Measurements from ENCODE around the gene KIF5C. TPM values are rescaled to one million over a fixed set of nuclear protein-coding genes. Genes with fewer than 3 reads are reported as not detected.

The KIF5C gene
- polyA plus RNA-seq, 1 donor = 16.0 TPM

DNA sequence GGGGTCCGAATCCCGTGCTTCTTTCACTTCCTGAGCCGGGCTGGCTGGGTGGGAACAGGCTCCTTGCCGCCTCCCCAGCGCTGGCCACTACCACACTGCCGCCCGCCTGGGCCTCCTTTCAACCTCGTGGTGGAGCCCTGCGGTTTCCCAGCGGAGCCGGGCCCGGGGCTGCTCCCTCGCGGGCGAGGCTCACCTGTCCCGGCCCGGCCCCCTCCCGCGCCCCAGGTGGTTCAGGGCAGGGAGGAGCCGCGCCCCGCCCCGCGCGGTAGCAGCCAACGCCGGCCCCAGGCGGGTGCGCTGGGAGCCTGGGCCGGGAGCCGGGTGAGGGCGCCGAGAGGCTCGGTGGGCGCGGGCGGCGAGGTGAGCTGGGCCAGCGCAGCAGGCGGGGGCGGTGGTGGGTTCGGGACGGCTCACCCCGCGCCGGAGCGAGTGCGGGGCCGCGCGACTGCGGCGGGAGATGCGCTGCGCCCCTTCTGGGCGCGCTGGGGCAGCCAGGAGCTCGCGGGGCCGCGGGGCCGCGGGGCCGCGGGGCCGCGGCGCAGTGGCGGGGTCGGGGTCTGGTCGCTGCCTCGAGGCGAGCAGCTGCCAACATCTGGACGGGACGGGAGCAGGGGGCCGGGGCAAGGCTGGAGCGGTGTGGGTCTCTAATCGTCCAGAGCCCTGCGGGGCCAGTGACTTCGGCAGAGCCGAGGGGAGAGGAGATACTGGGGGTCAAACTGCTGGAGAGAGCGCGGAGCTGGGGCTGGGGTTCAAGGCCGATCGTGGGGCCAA is 163.6 kb downstream of the KIF5C start, which contains the start of gene LYPD6B:
Gene LYPD6B (plus strand): TSS at position 258 of the 771 bp plus-strand sequence. CDS start 92,250 bp downstream, outside the sequence.
- WGBS (ENCODE audit: insufficient coverage, low lambda C conversion rate) = no CpG with 5 or more reads among the region's 85 CpGs
- Histone ChIP-seq H3K27ac (ENCODE audit: low read length) (no peak within 1 kb of the TSS), H3K27me3 (ENCODE audit: control insufficient read depth, insufficient read depth, low read length) (peaks cover 19% of the 10 kb centered on the region), H3K4me3 (ENCODE audit: low read length) (peak within 1 kb of the TSS; percentile 42), H3K36me3 (ENCODE audit: control insufficient read depth, insufficient read depth, low read length) (no peaks in the 10 kb centered on the region), H3K9me3 (ENCODE audit: control insufficient read depth, low read depth, low read length) (no peaks in the 10 kb centered on the region), H3K4me1 (ENCODE audit: control insufficient read depth, insufficient read depth, low read length) (peaks cover 6% of the 10 kb centered on the region)
- peak; percentile 35 to 71 for DNase-seq

DNA sequence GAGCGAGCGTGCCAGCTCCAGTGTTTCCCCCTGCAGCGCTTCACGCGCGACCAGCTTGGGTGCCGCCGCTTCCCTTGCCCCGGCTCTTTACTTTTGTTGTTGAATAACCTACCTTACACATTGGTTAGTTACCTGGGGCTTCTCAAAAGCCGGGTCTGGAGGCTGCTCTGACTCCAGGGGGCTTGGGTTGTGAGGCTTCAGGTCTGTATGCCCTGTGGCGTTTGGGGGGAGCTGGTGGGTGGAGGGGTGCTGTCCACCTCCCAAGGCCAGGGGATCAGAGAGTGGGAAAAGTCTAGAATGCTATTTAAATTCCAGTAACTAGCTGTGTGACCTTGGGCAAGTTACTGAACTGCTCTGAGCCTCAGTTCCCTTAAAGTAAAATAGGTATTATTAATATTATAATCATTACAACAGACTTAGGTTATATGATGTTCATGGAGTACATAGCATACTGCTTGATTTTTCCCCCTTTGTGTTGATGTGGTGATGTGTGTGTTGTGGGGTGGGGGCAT is 164.2 kb downstream of the KIF5C start:
- H3K27ac ChIP-seq (ENCODE audit: low read length) = no peak overlapping the region
- no peaks in the 10 kb centered on the region for H3K36me3 ChIP-seq (ENCODE audit: control insufficient read depth, insufficient read depth, low read length)
- peaks cover 19% of the 10 kb centered on the region for H3K27me3 ChIP-seq (ENCODE audit: control insufficient read depth, insufficient read depth, low read length)
- H3K4me1 ChIP-seq (ENCODE audit: control insufficient read depth, insufficient read depth, low read length) = peaks cover 6% of the 10 kb centered on the region
- peak overlapping the region; percentile 37 for H3K4me3 ChIP-seq (ENCODE audit: low read length)
- no peaks in the 10 kb centered on the region for H3K9me3 ChIP-seq (ENCODE audit: control insufficient read depth, low read depth, low read length)
- WGBS (ENCODE audit: insufficient coverage, low lambda C conversion rate) = no CpG with 5 or more reads among the region's 11 CpGs
- DNase-seq = no peak

DNA sequence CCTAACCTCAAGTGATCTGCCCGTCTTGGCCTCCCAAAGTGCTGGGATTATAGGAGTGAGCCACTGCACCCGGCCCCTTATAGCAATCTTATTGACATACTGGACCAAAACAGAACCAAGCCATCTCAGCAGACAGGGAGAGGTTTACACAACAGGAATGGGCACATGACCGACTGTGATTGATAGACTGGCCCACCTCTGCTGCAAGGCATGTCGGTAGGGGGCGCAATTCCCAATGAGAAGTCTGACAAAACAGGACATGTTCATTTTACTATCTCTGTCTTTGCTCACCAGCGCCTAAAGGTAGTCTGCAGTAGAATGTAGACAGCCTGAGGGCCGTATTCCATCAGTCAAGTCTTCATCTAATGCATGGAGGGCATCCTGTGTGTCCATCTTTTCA is 165.4 kb downstream of the KIF5C start:
- no peaks in the 10 kb centered on the region for H3K36me3 ChIP-seq (ENCODE audit: control insufficient read depth, insufficient read depth, low read length)
- no peaks in the 10 kb centered on the region for H3K9me3 ChIP-seq (ENCODE audit: control insufficient read depth, low read depth, low read length)
- no peak for DNase-seq
- H3K27ac ChIP-seq (ENCODE audit: low read length) = no peak overlapping the region
- WGBS (ENCODE audit: insufficient coverage, low lambda C conversion rate) = 90% methylated on average over 2 of the region's 7 CpGs
- H3K4me3 ChIP-seq (ENCODE audit: low read length) = no peak overlapping the region
- peaks cover 6% of the 10 kb centered on the region for H3K4me1 ChIP-seq (ENCODE audit: control insufficient read depth, insufficient read depth, low read length)
- H3K27me3 ChIP-seq (ENCODE audit: control insufficient read depth, insufficient read depth, low read length) = peaks cover 19% of the 10 kb centered on the region

DNA sequence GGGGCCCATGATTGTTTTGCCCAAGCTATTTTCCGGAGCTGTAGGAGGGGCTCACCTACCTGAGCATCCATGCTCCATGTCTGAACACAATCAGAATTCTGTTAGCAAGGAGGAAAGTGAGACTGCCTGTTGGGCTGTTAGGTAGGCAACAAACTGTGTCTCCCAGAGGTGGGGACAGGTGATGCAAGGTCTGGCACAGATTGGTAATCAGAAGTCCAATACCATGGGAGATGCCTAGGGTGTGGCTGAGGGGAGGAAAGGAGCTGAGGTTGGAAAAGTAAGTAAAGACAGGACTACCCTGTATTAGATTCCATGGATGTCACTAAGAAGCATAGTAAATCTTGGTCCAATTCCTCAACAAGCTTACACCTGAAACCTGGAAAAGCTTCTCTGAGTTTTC is 166.5 kb downstream of the KIF5C start:
- Histone ChIP-seq H3K27ac (ENCODE audit: low read length) (no peak overlapping the region), H3K9me3 (ENCODE audit: control insufficient read depth, low read depth, low read length) (no peaks in the 10 kb centered on the region), H3K27me3 (ENCODE audit: control insufficient read depth, insufficient read depth, low read length) (peaks cover 19% of the 10 kb centered on the region), H3K4me3 (ENCODE audit: low read length) (no peak overlapping the region), H3K36me3 (ENCODE audit: control insufficient read depth, insufficient read depth, low read length) (no peaks in the 10 kb centered on the region), H3K4me1 (ENCODE audit: control insufficient read depth, insufficient read depth, low read length) (peaks cover 6% of the 10 kb centered on the region)
- WGBS (ENCODE audit: insufficient coverage, low lambda C conversion rate) = 100% methylated on average over 1 of the region's 1 CpG
- no peak for DNase-seq

DNA sequence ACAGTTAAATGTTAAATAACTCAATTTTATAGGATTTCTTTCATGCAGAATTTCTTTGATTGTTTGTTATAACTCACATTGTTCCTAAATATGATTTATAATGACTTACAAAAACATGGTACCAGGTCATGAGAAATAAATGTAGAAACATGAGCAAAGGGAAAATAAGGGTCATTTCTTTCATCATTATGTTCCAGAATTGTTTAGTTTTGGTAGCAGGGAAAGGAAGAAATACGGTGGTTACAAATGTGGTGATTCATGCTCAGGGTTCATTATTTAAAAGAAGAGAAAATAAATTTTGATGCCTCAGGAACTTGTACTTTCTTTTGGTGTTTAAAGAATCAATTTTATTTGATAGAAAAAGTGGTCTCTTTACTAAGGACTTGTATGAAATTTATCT is 167.9 kb downstream of the KIF5C start:
- no peak overlapping the region for H3K27ac ChIP-seq (ENCODE audit: low read length)
- no peak for DNase-seq
- no peak overlapping the region for H3K4me3 ChIP-seq (ENCODE audit: low read length)
- no peaks in the 10 kb centered on the region for H3K36me3 ChIP-seq (ENCODE audit: control insufficient read depth, insufficient read depth, low read length)
- 100% methylated on average over 1 of the region's 1 CpG for WGBS (ENCODE audit: insufficient coverage, low lambda C conversion rate)
- no peaks in the 10 kb centered on the region for H3K9me3 ChIP-seq (ENCODE audit: control insufficient read depth, low read depth, low read length)
- peaks cover 4% of the 10 kb centered on the region for H3K4me1 ChIP-seq (ENCODE audit: control insufficient read depth, insufficient read depth, low read length)
- H3K27me3 ChIP-seq (ENCODE audit: control insufficient read depth, insufficient read depth, low read length) = peaks cover 17% of the 10 kb centered on the region

DNA sequence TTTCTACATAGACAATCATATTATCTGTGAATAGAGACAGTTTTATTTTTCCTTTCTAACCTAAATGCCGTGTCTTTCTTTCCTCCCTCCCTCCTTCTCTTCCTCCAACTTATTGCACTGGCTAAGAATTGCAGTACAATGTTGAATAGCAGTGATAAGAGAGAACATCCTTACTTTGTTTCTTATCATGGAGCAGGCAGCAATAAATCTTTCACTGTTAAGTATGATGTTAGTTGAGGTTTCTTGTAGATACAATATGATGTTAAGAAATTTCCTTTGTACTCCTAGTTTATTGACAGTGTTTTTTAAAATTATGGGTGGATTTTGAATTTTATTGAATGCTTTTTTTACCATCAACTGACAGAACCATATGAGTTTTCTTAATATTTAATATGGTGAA is 169.5 kb downstream of the KIF5C start:
- no peak overlapping the region for H3K27ac ChIP-seq (ENCODE audit: low read length)
- peaks cover 10% of the 10 kb centered on the region for H3K27me3 ChIP-seq (ENCODE audit: control insufficient read depth, insufficient read depth, low read length)
- H3K4me3 ChIP-seq (ENCODE audit: low read length) = no peak overlapping the region
- H3K36me3 ChIP-seq (ENCODE audit: control insufficient read depth, insufficient read depth, low read length) = no peaks in the 10 kb centered on the region
- no peaks in the 10 kb centered on the region for H3K9me3 ChIP-seq (ENCODE audit: control insufficient read depth, low read depth, low read length)
- DNase-seq = no peak
- H3K4me1 ChIP-seq (ENCODE audit: control insufficient read depth, insufficient read depth, low read length) = no peaks in the 10 kb centered on the region
- 38% methylated on average over 1 of the region's 1 CpG for WGBS (ENCODE audit: insufficient coverage, low lambda C conversion rate)

DNA sequence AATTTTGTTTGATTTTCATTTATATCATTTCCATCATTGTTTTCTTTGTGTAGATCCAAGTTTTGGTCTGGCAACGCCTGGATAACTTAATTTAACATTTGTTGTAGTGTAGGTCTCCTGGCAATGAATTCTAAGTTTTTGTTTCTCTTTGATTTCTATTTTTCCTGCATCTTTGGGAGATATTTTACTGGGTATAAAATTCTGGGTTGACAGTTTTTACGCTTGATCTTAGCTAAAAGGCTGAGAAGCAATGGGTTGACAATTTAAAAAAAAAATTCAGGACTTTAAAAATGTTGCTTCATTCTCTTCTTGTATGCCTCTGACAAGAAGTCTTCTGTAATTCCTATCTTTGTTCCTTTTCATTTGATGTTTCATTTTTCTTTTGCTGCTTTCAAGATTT is 172.1 kb downstream of the KIF5C start:
- Histone ChIP-seq H3K4me1 (ENCODE audit: control insufficient read depth, insufficient read depth, low read length) (no peaks in the 10 kb centered on the region), H3K27ac (ENCODE audit: low read length) (no peak overlapping the region), H3K27me3 (ENCODE audit: control insufficient read depth, insufficient read depth, low read length) (peaks cover 3% of the 10 kb centered on the region), H3K4me3 (ENCODE audit: low read length) (no peak overlapping the region), H3K9me3 (ENCODE audit: control insufficient read depth, low read depth, low read length) (no peaks in the 10 kb centered on the region), H3K36me3 (ENCODE audit: control insufficient read depth, insufficient read depth, low read length) (no peaks in the 10 kb centered on the region)
- no peak for DNase-seq
- 100% methylated on average over 2 of the region's 2 CpGs for WGBS (ENCODE audit: insufficient coverage, low lambda C conversion rate)

DNA sequence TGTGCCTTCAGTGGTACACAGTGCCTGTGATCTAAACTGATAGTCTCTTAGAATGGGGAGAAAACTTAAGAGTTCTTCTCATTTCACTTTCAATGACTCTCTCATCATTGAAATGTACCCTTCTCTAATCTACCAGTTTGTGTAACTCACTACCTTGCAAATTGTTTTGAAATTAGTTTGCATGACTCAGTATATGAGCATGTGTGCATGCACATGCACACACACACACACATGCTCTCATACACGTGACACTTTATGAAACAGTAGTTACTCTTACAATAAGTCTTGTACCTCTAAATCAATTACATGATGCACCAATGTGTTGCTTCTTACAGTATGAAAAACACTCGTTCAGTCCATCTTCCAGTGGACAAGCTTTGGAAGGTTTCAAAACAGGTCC is 174.1 kb downstream of the KIF5C start:
- Histone ChIP-seq H3K27ac (ENCODE audit: low read length) (no peak overlapping the region), H3K4me3 (ENCODE audit: low read length) (no peak overlapping the region), H3K4me1 (ENCODE audit: control insufficient read depth, insufficient read depth, low read length) (no peaks in the 10 kb centered on the region), H3K27me3 (ENCODE audit: control insufficient read depth, insufficient read depth, low read length) (no peaks in the 10 kb centered on the region), H3K36me3 (ENCODE audit: control insufficient read depth, insufficient read depth, low read length) (no peaks in the 10 kb centered on the region), H3K9me3 (ENCODE audit: control insufficient read depth, low read depth, low read length) (no peaks in the 10 kb centered on the region)
- no CpG with 5 or more reads among the region's 2 CpGs for WGBS (ENCODE audit: insufficient coverage, low lambda C conversion rate)
- no peak for DNase-seq

DNA sequence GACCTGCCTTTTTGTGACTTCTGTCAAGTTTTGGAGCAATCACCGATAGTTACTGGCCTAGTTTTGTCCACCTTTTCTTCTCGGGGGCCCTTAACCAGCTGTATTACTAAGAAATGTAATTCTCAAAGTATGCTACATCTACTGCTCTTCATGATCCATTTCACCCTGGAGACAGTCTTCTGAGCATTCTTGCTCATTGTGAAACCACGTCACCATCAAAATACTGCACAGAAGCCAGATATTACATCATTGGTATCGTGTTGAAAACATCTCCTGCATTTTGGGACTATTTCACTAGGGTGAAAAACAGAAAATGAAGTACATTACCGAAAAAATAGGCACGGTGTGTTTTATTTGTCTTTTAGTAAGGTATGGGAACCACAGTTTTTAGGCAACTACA is 175.2 kb downstream of the KIF5C start:
- H3K36me3 ChIP-seq (ENCODE audit: control insufficient read depth, insufficient read depth, low read length) = no peaks in the 10 kb centered on the region
- no peak overlapping the region for H3K4me3 ChIP-seq (ENCODE audit: low read length)
- no peak overlapping the region for H3K27ac ChIP-seq (ENCODE audit: low read length)
- WGBS (ENCODE audit: insufficient coverage, low lambda C conversion rate) = 67% methylated on average over 3 of the region's 6 CpGs
- no peaks in the 10 kb centered on the region for H3K4me1 ChIP-seq (ENCODE audit: control insufficient read depth, insufficient read depth, low read length)
- H3K27me3 ChIP-seq (ENCODE audit: control insufficient read depth, insufficient read depth, low read length) = no peaks in the 10 kb centered on the region
- no peaks in the 10 kb centered on the region for H3K9me3 ChIP-seq (ENCODE audit: control insufficient read depth, low read depth, low read length)
- no peak for DNase-seq

DNA sequence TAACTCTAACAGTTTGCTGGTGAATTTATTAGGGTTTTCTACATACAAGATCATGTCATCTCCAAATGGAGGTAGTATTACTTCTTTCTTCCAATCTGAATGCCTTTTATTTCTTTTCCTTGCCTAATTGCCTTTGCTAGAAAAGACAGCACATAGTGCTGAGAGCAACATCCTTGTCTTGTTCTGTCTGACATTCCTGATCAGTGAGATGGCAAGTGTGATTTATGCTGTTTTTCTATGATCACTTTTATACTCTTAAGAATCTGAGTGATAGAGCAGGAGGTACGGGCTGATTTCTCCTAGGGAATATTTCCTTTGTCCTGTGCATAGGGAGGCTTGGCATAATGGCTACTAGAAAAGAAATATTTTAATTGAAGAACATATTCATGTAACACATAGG is 180.7 kb downstream of the KIF5C start:
- Histone ChIP-seq H3K27me3 (ENCODE audit: control insufficient read depth, insufficient read depth, low read length) (no peaks in the 10 kb centered on the region), H3K4me1 (ENCODE audit: control insufficient read depth, insufficient read depth, low read length) (no peaks in the 10 kb centered on the region), H3K4me3 (ENCODE audit: low read length) (no peak overlapping the region), H3K27ac (ENCODE audit: low read length) (no peak overlapping the region), H3K36me3 (ENCODE audit: control insufficient read depth, insufficient read depth, low read length) (no peaks in the 10 kb centered on the region), H3K9me3 (ENCODE audit: control insufficient read depth, low read depth, low read length) (no peaks in the 10 kb centered on the region)
- no peak for DNase-seq
- 80% methylated on average over 1 of the region's 1 CpG for WGBS (ENCODE audit: insufficient coverage, low lambda C conversion rate)
